Gastroesophageal sphincter (tissue), 3 donors: ENCODE measurements around the gene HSPA12A.

Source experiments
- CTCF ChIP-seq, 4 experiments: fragments of 200-600 bp in 2 of 4; fragments of 450-650 bp in 2 of 4; sonication (generic) in 1 of 4; IDR thresholded peaks; one replicate each; pipeline ENCODE4 v1.5.1; 2017 to 2019; ENCODE audit warnings: antibody characterized with exemption in 4 of 4, mild to moderate bottlenecking in 2 of 4, moderate library complexity in 2 of 4
- EP300 ChIP-seq: sonication (generic); formaldehyde crosslinking; IDR thresholded peaks from one replicate; pipeline ENCODE4 v1.6.1; 2017; ENCODE audit warnings: antibody characterized with exemption, mild to moderate bottlenecking

- TF ChIP-seq EP300 (no peak), CTCF (IDR thresholded peaks at IDR 0.05) (no peak)
These were observed 1.9 kb upstream of the HSPA12A start for GRCh38 chr10:116744163-116744753.
